Thymus (tissue), 11 donors: Measurements from ENCODE around the gene NUBP2. TPM values are rescaled to one million over a fixed set of nuclear protein-coding genes. Genes with fewer than 3 reads are reported as not detected.

Experiments
- DNase-seq, 9 donors: peaks; one replicate each; pipeline ENCODE4 v3.0.0-alpha.2; 2013; ENCODE audit warnings: low spot score in 9 of 9, low read depth in 6 of 9, missing footprints in 1 of 9
- H3K27ac ChIP-seq, 2 donors: one replicate each; pipeline ENCODE4 v1.5.1; 2013; ENCODE audit warnings: control low read depth in 1 of 2, low read depth in 1 of 2, low read length in 1 of 2, mild to moderate bottlenecking in 1 of 2, moderate library complexity in 1 of 2
- H3K27me3 ChIP-seq, 2 donors: one replicate each; pipeline ENCODE4 v1.5.1; 2013; ENCODE audit warnings: low read length in 1 of 2; ENCODE audit not compliant: control insufficient read depth in 2 of 2, insufficient read depth in 1 of 2
- H3K36me3 ChIP-seq, 2 donors: one replicate each; pipeline ENCODE4 v1.5.1; 2013; ENCODE audit warnings: low read length in 1 of 2, mild to moderate bottlenecking in 1 of 2, moderate library complexity in 1 of 2; ENCODE audit not compliant: control insufficient read depth in 2 of 2, insufficient read depth in 2 of 2
- H3K4me1 ChIP-seq, 2 donors: one replicate each; pipeline ENCODE4 v1.5.1; 2013; ENCODE audit warnings: low read length in 2 of 2; ENCODE audit not compliant: control insufficient read depth in 2 of 2, insufficient read depth in 2 of 2
- H3K4me3 ChIP-seq, 2 donors: one replicate each; pipeline ENCODE4 v1.5.1; 2013; ENCODE audit warnings: low read length in 2 of 2, control low read depth in 1 of 2, mild to moderate bottlenecking in 1 of 2
- H3K9me3 ChIP-seq, 2 donors: one replicate each; pipeline ENCODE4 v1.5.1; 2013; ENCODE audit warnings: low read length in 1 of 2, mild to moderate bottlenecking in 1 of 2; ENCODE audit not compliant: control insufficient read depth in 2 of 2, insufficient read depth in 1 of 2
- WGBS: extraction: QIAGEN DNeasy Blood & Tissue Kit; methylation state at CpG from one replicate; pipeline ENCODE4 v1.1.7; 2013; 5-methylcytosine and 5-hydroxymethylcytosine counted together
- polyA plus RNA-seq: library from polyadenylated mRNA; stranded (reverse); fragments of 200-250 nt; gene quantifications from one replicate; pipeline ENCODE4 v1.2.3, GENCODE V29; 2013
- total RNA-seq: library from RNA; stranded (reverse); fragments of 120-200 nt; gene quantifications from one replicate; pipeline ENCODE4 v1.2.4, GENCODE V29; 2013
- donor health status: healthy.

Gene NUBP2
- total and polyA plus RNA-seq, 2 donors: 73.9 to 80.6 TPM

- Histone ChIP-seq H3K4me1 (peaks cover 7 to 8% of the 10 kb centered on the region in 2 donors), H3K27ac (peak overlapping the region in 1 of 2 donors; percentile 2), H3K9me3 (peaks cover 0 to 1% of the 10 kb centered on the region in 2 donors), H3K27me3 (no peaks in the 10 kb centered on the region), H3K36me3 (peaks cover 51 to 73% of the 10 kb centered on the region in 2 donors), H3K4me3 (no peak overlapping the region)
- 98% methylated on average over 44 of the region's 44 CpGs for WGBS
- DNase-seq: peak in 1 of 9 donors; percentile 1
Observed at GRCh38 chr16:1787322-1788094, 4.7 kb downstream of the NUBP2 start.

GRCh38 chr16:1788095-1788707 lies 5.4 kb downstream of the NUBP2 start:
- H3K4me1 ChIP-seq: peaks cover 7 to 8% of the 10 kb centered on the region in 2 donors
- H3K36me3 ChIP-seq: peaks cover 51 to 74% of the 10 kb centered on the region in 2 donors
- no peak for DNase-seq
- 96% methylated on average over 38 of the region's 38 CpGs for WGBS
- no peaks in the 10 kb centered on the region for H3K27me3 ChIP-seq
- no peak overlapping the region for H3K4me3 ChIP-seq
- peaks cover 1 to 4% of the 10 kb centered on the region in 2 donors for H3K9me3 ChIP-seq
- peak overlapping the region in 1 of 2 donors; percentile 37 for H3K27ac ChIP-seq

GRCh38 chr16:1788708-1789100 lies 5.9 kb downstream of the NUBP2 start:
- Histone ChIP-seq H3K36me3 (peaks cover 51 to 74% of the 10 kb centered on the region in 2 donors), H3K27ac (peak overlapping the region; percentile 43 to 58)
- no peak for DNase-seq

GRCh38 chr16:1789643-1790045 lies 6.9 kb downstream of the NUBP2 start:
- WGBS: 95% methylated on average over 25 of the region's 25 CpGs
- Histone ChIP-seq H3K27ac (no peak overlapping the region), H3K36me3 (peaks cover 48 to 72% of the 10 kb centered on the region in 2 donors), H3K4me1 (peaks cover 0 to 3% of the 10 kb centered on the region in 2 donors), H3K9me3 (peaks cover 1 to 4% of the 10 kb centered on the region in 2 donors), H3K27me3 (no peaks in the 10 kb centered on the region), H3K4me3 (no peak overlapping the region)
- no peak for DNase-seq

More at GRCh38 chr16:1788708-1789100, 5.9 kb downstream of the NUBP2 start:
- no peaks in the 10 kb centered on the region for H3K27me3 ChIP-seq
- H3K4me3 ChIP-seq: no peak overlapping the region
- H3K9me3 ChIP-seq: peaks cover 1 to 4% of the 10 kb centered on the region in 2 donors
- 85% methylated on average over 19 of the region's 19 CpGs for WGBS
- H3K4me1 ChIP-seq: peaks cover 6 to 7% of the 10 kb centered on the region in 2 donors

GRCh38 chr16:1790261-1790610 lies 7.5 kb downstream of the NUBP2 start:
- H3K4me3 ChIP-seq: no peak overlapping the region
- H3K36me3 ChIP-seq: peaks cover 45 to 71% of the 10 kb centered on the region in 2 donors
- H3K4me1 ChIP-seq: peaks cover 0 to 3% of the 10 kb centered on the region in 2 donors
- H3K9me3 ChIP-seq: peaks cover 1 to 4% of the 10 kb centered on the region in 2 donors
- DNase-seq: no peak
- 98% methylated on average over 15 of the region's 15 CpGs for WGBS
- H3K27ac ChIP-seq: no peak overlapping the region
- no peaks in the 10 kb centered on the region for H3K27me3 ChIP-seq

GRCh38 chr16:1790611-1791255 lies 8.0 kb downstream of the NUBP2 start:
- H3K9me3 ChIP-seq: peaks cover 1 to 4% of the 10 kb centered on the region in 2 donors
- peaks cover 0 to 3% of the 10 kb centered on the region in 2 donors for H3K4me1 ChIP-seq
- H3K27me3 ChIP-seq: no peaks in the 10 kb centered on the region
- H3K27ac ChIP-seq: no peak overlapping the region
- 98% methylated on average over 44 of the region's 44 CpGs for WGBS
- no peak overlapping the region for H3K4me3 ChIP-seq
- no peak for DNase-seq
- peaks cover 43 to 66% of the 10 kb centered on the region in 2 donors for H3K36me3 ChIP-seq

- Histone ChIP-seq H3K27ac (no peak overlapping the region), H3K4me3 (no peak overlapping the region), H3K27me3 (no peaks in the 10 kb centered on the region), H3K36me3 (peaks cover 43 to 61% of the 10 kb centered on the region in 2 donors), H3K4me1 (peaks cover 0 to 3% of the 10 kb centered on the region in 2 donors), H3K9me3 (peaks cover 0 to 4% of the 10 kb centered on the region in 2 donors)
- WGBS: 97% methylated on average over 53 of the region's 53 CpGs
- DNase-seq: no peak
Observed at GRCh38 chr16:1791256-1791942, 8.6 kb downstream of the NUBP2 start.

GRCh38 chr16:1791943-1792812 lies 9.4 kb downstream of the NUBP2 start:
- whole genome bisulfite sequencing: 96% methylated on average over 59 of the region's 59 CpGs
- no peak overlapping the region for H3K27ac ChIP-seq
- H3K27me3 ChIP-seq: no peaks in the 10 kb centered on the region
- H3K36me3 ChIP-seq: peaks cover 36 to 53% of the 10 kb centered on the region in 2 donors
- H3K4me1 ChIP-seq: peaks cover 0 to 3% of the 10 kb centered on the region in 2 donors
- peaks cover 0 to 4% of the 10 kb centered on the region in 2 donors for H3K9me3 ChIP-seq
- no peak for DNase-seq
- no peak overlapping the region for H3K4me3 ChIP-seq
